ACHN (cell line): ENCODE data around the gene TOM1.
A peak's percentile ranks its signal among the peaks of the same experiment; 100 is the strongest.
"Not testable (repeated sequence)": the region's sequence is repeated elsewhere in the genome, so short reads cannot be mapped to it uniquely, and the experiment has no call there.

Source experiments
- DNase-seq: peaks from one replicate; pipeline ENCODE4 v3.0.0-alpha.2; 2015
- in situ Hi-C: cut with HindIII; loops from 2 replicates; pipeline ENCODE4 v1.10.0; 2017; ENCODE audit warnings: low sequenced_read_pairs, low pct_ligation_motif_present, low pct_unique_long_range_greater_than_20kb

The TOM1 gene

GRCh38 chr22:35352214-35353111, 52.8 kb downstream of the TOM1 start:
- DNase-seq = peak; percentile 66
- in situ Hi-C loops = no loop called here

GRCh38 chr22:35353318-35353717, 53.6 kb downstream of the TOM1 start:
- no peak for DNase-seq
- in situ Hi-C loops = no loop called here

GRCh38 chr22:35354068-35354467, 54.4 kb downstream of the TOM1 start:
- in situ Hi-C loops = no loop called here
- DNase-seq = no peak

GRCh38 chr22:35357883-35358621, 58.4 kb downstream of the TOM1 start:
- in situ Hi-C loops = no loop called here
- DNase-seq = peak; percentile 58

GRCh38 chr22:35359380-35360065, 59.8 kb downstream of the TOM1 start:
- no peak for DNase-seq
- in situ Hi-C loops = no loop called here

GRCh38 chr22:35361001-35361558, 61.4 kb downstream of the TOM1 start:
- in situ Hi-C loops = no loop called here
- no peak for DNase-seq

GRCh38 chr22:35363566-35364086, 63.9 kb downstream of the TOM1 start:
- in situ Hi-C loops = no loop called here
- DNase-seq = no peak

- in situ Hi-C loops, DNase-seq: not testable (repeated sequence)
Measured at GRCh38 chr22:35364230-35364629, 64.5 kb downstream of the TOM1 start.

- DNase-seq = no peak
Measured at GRCh38 chr22:35367331-35367886, 67.7 kb downstream of the TOM1 start.

GRCh38 chr22:35368386-35368785, 68.7 kb downstream of the TOM1 start:
- DNase-seq = no peak
- in situ Hi-C loops = no loop called here

More at GRCh38 chr22:35367331-35367886, 67.7 kb downstream of the TOM1 start:
- in situ Hi-C loops = no loop called here

GRCh38 chr22:35369996-35370395, 70.3 kb downstream of the TOM1 start:
- in situ Hi-C loops = no loop called here

GRCh38 chr22:35373781-35374180, 74.1 kb downstream of the TOM1 start:
- DNase-seq = no peak
- in situ Hi-C loops = no loop called here

More at GRCh38 chr22:35369996-35370395, 70.3 kb downstream of the TOM1 start:
- no peak for DNase-seq

GRCh38 chr22:35375031-35375430, 75.3 kb downstream of the TOM1 start:
- in situ Hi-C loops = no loop called here
- no peak for DNase-seq

GRCh38 chr22:35375526-35375925, 75.8 kb downstream of the TOM1 start:
- in situ Hi-C loops = no loop called here

GRCh38 chr22:35376728-35377472, 77.2 kb downstream of the TOM1 start:
- peak; percentile 95 for DNase-seq
- in situ Hi-C loops = no loop called here

More at GRCh38 chr22:35375526-35375925, 75.8 kb downstream of the TOM1 start:
- DNase-seq = no peak

GRCh38 chr22:35377735-35378134, 78.0 kb downstream of the TOM1 start:
- no peak for DNase-seq
- in situ Hi-C loops = no loop called here

GRCh38 chr22:35378621-35379020, 78.9 kb downstream of the TOM1 start:
- in situ Hi-C loops = no loop called here
- no peak for DNase-seq
